Heart left ventricle (tissue), 13 donors: ENCODE results near the gene CACNB4.

Experiments used
- CTCF ChIP-seq, 12 donors: fragments of 200-600 bp; sonication (generic) in 4 of 12; IDR thresholded peaks; one replicate each; pipeline versions ENCODE4 v1.5.0 to v1.8.0; 2018 to 2022; ENCODE audit warnings: antibody characterized with exemption in 12 of 12, mild to moderate bottlenecking in 5 of 12
- POLR2A ChIP-seq, 2 donors: fragments of 450-650 bp; IDR thresholded peaks; one replicate each; pipeline ENCODE4 v1.6.1; 2017; ENCODE audit warnings: antibody characterized with exemption in 2 of 2, mild to moderate bottlenecking in 2 of 2, moderate library complexity in 2 of 2
- donor health status: ischemic (EF 13 %, LVEDD 7.1; RV severe dilation, severe dysfunction).
- donor health status: DM: no; HTN: yes; CAD: no.
- donor health status: DM: no; HTN: no; CAD: no.
- donor health status: ischemic (EF 25% LVEDD 6.9; RV normal size, moderate dysfunction).
- donor health status: ischemic (EF 25% LVEDD 5.7; RV mildly dilated, moderate dysfunction).
- donor health status: ischemic (EF 35%, LVEDD 5.7; RV mildly dilated, moderate dysfunction).
- donor health status: nonischemic (EF 11% LVEDD 7.7; RV severe dilation, severe dysfunction).
- donor health status: DM: yes; HTN: yes; CAD: no.
- donor health status: PGD.
- donor health status: ischemic (EF 29% LVEDD 5.4; RV normal size, mild dysfunction).
- donor health status: nonischemic (EF 23%, LVEDD 6.1; RV moderate dilation, normal function).

DNA sequence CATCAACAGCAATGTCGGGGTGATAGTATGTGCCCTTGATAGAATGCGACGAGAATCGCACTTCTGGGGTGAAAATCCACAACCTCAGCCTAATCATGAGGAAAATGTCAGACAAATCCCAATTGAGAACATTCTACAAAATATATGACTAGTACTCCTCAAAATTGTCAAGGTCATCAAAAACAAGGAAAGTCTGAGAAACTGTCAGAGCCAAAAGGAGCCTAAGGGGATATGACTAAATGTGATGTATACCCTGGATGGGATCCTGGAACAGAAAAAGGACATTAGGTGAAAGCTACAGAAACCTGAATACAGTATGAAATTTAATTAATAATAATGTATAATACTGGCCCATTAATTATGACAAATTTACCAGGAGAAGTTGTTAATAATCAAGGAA, 7.6 kb upstream of the CACNB4 start:
- TF ChIP-seq CTCF (IDR thresholded peaks at IDR 0.05) (no peak), POLR2A (IDR thresholded peaks at IDR 0.05) (no peak)
